ENCODE results near the gene SNX8.
"Not testable (repeated sequence)": the region's sequence is repeated elsewhere in the genome, so short reads cannot be mapped to it uniquely, and the experiment has no call there.

SNX8 gene, protein sequence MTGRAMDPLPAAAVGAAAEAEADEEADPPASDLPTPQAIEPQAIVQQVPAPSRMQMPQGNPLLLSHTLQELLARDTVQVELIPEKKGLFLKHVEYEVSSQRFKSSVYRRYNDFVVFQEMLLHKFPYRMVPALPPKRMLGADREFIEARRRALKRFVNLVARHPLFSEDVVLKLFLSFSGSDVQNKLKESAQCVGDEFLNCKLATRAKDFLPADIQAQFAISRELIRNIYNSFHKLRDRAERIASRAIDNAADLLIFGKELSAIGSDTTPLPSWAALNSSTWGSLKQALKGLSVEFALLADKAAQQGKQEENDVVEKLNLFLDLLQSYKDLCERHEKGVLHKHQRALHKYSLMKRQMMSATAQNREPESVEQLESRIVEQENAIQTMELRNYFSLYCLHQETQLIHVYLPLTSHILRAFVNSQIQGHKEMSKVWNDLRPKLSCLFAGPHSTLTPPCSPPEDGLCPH

DNA sequence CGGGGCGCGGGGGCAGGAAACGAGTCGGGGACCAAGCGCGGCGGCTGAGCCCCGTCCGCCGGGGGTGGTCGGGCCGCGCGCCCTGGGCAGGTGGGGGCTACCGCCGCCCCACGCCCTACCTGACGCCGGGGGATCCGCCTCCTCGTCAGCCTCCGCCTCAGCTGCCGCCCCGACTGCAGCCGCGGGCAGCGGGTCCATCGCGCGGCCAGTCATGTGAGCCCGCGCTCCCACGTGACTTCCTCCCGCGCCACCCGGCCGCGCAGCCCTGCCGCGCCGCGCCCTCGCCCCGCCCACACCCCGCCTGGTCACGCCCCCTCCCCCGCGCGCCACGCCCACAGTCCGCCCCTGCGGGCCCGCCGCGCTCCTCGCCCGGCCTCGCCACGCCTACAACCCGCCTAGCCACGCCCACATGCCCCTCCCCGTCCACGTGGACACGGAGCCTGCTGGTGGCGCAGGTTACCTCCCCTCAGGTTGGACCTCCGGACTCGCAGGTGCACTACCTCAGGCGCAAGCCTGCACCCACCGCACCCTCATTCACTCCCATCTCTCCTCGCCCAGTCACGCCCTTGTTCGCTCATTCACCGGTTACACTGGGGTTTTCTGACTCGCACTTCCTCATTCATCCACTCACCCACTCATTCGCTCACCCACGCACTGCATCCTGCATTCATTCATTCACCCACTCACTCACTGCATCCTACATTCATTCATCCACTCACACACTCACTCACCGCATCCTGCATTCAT lies at the start of gene SNX8:
Gene SNX8, minus strand, starts transcription at position 233 of the 747 bp plus-strand sequence. Its CDS starts 20 bp downstream, at position 213.
- DNase-seq = peak; percentile 99

DNA sequence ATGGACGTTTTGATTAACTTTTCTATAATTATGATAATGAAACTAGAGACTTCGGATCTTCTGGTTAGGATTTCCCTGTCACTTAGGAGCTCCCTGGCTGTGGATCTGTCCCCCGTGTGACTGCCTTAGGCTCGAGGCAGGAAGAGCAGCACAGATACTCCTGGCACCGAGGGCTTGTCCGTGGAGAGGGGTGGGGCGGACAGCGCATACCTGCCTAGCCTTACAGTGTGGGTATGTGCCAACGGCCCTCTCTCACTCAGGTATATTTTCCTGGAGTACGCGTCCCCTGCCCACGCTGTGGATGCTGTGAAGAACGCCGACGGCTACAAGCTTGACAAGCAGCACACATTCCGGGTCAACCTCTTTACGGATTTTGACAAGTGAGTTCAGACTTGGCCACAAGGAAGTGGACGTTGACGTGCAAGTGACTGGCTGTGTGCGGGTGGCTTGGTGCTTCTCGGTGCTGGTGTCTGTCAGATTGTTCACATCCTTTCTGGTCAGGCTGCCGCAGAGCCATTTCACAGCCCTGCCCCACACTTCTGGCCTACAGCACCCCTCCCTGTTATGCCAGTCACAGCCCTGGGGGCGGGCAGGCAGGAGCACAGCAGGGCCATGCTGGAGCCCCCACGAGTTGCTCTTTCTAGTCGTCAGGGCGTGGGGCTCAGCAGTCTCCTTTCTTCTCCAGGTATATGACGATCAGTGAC lies 48.3 kb upstream of the SNX8 start:
- no peak for DNase-seq

DNA sequence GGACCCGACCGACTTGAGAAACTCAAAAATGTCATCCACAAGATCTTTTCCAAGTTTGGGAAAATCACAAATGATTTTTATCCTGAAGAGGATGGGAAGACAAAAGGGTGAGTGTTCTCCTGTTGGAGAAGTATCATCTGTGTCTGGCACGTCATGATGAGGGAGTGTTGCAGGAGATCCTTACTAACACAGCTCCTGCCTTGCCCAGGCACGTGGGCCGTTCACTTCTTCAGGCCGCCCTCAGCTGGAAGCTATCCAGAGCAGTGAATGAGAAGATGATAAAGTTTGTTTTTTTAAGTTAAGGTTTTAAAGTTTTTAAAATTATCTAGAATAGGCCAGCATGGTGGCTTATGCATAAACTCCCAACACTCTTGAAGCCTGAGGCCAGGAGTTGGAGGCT lies 46.6 kb upstream of the SNX8 start:
- DNase-seq = no peak

DNA sequence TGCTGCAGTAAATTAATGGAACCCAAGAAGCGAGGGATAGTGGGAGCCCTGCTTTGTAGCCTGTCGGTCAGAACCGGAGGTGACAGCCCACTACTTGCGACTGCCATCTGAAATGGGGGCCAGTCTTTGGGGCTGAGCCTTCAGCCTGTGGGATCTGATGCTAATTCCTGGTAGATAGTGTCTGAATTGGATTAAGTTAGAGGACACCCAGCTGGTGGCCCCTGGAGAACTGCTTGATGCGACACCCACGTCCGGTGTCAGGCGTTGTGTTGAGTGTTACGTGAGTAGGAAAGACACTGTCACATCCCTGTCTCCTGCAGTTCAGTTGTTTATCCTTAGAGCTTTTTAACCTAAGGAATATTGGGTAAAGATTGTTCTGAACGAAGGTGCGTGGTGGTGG lies 45.4 kb upstream of the SNX8 start:
- no peak for DNase-seq

DNA sequence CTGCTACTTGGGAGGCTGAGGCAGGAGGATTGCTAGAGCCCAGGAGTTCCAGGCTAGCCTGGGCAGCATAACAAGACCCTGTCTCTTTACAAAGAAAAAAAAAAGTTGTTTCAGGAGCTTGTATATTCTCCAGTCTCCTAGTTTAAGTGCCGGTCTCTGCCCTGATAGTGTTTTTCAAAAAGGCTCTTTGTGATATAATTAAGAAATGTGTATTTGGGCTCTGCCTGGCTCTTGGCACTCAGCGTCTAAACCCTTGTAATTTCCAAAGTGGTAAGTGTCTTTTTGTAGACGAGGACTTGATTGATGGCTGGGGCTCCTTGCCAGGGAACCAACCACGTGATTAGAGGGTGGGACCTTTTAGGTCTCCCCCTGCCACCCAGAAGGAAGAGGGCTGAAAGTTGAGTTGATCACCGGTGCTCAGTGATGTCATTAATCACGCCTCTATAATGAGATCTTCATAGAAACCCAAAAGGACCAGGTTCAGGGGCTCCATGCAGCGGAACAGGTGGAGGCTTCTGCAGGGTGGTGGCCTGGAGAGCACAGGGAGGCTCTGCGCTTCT lies 44.8 kb upstream of the SNX8 start:
- DNase-seq = no peak

DNA sequence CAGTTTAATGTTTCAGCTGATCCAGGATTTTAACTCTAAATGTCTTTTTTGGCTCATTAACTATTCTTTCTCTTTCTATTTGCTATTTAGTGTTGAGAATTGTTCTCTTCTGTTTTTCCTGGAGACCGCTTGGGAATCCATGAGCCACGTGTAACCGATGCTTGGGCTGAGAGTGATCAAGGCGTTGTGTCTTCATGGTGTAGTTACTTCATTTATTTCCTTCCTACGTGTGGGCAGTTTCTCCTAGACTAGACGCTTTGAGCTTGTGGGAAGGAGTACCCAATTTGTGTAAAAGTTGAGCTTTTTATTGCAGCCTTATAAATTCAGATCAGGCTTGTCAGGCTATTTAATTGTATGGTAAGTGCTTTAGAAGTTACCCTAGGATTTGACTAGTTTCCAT lies 43.3 kb upstream of the SNX8 start:
- no peak for DNase-seq

DNA sequence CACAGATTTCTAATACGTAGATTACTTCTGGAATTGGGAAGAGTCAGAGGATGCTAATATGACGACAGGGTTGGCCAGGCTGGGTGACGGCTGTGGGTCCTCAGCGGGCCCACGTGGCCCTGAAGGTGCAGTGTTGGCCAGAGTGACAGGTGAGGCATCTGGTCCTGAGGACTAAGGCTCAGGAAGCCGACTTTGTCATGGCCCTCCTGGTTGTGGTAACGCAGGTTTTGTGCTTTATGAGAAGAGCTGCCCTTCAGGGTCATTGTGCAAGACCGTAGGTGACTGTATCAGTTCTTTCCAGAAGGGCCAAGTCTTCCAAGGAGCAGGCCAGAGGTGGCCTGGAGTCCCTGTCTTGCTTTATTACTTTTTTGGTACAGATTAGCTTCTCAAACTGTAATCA lies 42.9 kb upstream of the SNX8 start:
- no peak for DNase-seq

DNA sequence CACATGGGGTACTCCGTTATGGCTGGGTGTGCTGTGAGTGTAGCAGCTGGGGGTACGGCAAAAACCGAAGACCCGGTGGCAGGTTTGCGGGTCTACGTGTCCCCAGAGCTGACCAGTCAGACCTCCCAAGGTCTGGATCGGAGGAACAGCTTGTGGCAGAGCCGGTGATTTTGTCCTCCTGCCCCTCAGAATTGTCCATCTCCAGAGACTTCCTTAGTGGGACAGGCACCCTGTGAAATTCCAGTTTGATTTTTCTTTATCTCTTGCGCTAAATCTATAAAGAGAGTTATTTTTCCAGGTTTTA lies 41.4 kb upstream of the SNX8 start:
- no peak for DNase-seq

DNA sequence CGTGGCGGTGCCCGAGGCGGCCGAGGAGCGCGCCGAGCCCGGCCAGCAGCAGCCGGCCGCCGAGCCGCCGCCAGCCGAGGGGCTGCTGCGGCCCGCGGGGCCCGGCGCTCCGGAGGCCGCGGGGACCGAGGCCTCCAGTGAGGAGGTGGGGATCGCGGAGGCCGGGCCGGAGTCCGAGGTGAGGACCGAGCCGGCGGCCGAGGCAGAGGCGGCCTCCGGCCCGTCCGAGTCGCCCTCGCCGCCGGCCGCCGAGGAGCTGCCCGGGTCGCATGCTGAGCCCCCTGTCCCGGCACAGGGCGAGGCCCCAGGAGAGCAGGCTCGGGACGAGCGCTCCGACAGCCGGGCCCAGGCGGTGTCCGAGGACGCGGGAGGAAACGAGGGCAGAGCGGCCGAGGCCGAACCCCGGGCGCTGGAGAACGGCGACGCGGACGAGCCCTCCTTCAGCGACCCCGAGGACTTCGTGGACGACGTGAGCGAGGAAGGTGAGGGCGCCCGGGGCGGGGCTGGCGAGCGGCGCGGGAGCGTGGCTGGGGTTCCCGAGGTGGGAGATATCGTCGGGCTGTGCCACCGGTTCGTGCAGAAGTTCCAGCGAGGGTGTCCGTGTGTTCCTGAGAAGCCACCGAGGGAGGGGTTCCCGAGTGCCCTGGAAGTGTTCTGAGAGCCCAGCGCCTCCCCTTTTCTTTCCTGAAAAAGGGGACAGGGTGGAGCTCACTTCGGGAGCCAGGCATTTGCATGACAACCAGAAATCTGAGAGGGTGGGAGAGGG lies 40.9 kb upstream of the SNX8 start:
- DNase-seq = peak; percentile 73

DNA sequence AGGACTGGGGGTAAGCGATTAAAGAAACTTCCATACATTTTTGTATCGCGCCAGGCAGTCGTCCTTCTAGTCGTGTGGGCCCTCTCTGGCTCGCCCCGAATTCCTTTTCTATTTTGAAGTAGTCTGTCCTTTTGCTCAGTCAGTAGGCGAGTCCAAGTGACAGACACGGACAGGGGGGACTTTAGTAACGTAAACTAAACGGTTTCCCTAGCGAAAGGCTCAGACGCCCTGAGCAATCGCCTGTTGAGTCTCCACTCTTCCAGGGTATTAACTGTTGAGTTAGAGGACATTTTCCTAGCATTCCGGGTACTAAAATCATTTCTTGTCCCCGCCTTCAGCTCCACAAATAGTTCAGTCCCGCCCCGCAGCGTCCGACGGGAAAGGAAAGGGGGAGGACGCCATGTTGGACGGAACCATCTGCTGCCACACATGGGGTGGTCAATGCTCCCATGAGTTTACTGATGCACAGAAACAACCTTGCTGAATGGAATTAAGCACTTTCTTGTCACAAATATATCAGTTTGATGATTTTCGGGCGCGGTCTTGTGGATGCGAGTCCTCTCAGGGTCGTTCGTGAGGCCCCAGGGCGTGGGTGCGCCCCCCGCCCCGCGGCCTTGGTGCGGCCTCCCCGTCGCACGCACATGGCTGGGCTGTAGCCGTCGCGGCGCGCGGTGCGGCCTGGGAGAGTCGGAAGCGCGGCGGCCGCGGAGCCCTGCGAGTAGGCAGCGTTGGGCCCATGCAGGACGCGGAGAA lies 40.1 kb upstream of the SNX8 start, which contains the start of gene EIF3B:
Gene EIF3B, plus strand, starts transcription at position 642 of the 753 bp plus-strand sequence. Its CDS starts 95 bp downstream, at position 737.
- DNase-seq = peak; percentile 97

DNA sequence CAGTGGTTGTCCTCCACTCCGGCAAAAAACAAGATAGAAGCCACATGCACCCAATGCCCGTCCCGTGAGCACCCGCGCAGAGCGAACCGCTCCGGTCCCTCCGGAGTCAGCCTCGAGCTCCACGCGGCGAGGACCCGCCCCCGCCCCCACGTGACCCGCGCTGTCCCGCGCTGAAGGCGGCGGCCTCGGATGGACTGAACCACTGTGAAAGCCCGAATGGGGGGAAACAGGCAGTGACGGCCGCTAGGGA lies 39.6 kb upstream of the SNX8 start:
- DNase-seq = no peak

DNA sequence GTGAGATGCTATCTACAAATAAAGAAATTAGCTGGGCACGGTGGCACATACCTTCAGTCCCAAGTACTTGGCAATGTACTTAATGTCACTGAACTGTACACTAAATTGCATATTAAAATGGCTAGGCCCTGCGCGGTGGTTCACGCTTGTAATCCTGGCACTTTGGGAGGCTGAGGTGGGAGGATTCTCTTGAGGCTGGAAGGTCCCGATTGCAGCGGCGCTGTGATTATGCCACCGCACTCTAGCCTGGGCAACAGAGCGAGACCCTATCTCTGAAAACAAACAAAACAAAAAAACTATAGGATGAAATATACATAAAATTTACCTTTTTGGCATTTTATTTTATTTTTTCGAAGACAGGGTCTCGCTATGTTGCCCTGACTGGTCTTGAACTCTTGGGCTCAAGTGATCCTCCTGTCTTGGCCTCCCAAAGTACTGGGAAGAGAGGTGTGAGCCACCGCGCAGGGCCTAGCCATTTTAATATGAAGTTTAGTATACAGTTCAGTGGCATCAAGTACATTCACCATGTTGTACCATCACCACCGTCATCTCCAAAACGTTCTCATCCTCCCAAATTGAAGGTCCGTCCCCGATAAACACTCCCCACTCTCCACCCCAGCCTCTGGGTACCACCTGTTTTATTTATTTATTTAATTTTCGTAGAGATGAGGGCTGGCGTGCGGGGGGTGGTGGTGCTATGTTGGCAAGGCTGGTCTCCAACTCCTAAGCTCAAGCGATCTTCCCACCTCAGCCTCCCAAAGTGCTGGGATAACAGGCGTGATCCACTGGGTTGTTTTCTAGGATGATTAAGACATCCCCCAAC lies 39.1 kb upstream of the SNX8 start:
- no peak for DNase-seq

DNA sequence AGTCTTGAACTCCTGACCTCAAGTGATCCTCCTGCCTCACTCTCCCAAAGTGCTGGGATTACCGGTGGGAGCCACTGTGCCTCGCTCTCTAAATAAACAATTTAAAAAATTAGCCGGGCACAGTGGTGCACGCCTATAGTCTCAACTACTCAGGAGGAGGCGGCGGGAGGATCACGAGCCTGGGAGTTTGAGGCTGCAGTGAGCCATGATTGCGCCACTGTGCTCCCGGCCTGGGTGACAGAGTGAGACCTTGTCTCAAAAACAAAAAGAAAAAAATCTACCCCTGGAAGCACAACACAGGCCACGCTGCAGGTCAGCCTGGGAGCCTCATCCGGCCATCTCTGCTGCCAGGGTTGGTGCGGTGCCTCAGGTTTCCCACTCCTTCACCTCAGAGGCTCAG lies 36.6 kb upstream of the SNX8 start:
- no peak for DNase-seq

DNA sequence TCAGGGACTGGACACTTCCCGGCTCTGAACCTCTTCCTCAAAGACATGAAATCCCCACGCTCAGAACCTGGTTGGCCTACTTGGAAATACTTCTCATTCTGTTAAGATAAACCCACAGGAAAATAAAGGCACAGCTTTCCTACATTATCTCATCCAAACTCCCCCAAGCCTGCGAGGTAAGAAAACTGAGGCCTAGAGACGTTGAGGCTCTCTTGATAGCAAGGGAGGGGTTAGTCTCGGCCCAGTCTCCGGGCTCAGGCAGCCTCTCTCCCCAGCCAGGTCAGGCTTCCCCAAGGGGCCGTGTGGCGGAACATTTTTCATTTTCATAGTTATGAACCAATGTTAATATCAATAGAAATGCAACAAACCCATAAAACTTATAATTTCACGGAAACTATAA lies 35.8 kb upstream of the SNX8 start:
- no peak for DNase-seq

DNA sequence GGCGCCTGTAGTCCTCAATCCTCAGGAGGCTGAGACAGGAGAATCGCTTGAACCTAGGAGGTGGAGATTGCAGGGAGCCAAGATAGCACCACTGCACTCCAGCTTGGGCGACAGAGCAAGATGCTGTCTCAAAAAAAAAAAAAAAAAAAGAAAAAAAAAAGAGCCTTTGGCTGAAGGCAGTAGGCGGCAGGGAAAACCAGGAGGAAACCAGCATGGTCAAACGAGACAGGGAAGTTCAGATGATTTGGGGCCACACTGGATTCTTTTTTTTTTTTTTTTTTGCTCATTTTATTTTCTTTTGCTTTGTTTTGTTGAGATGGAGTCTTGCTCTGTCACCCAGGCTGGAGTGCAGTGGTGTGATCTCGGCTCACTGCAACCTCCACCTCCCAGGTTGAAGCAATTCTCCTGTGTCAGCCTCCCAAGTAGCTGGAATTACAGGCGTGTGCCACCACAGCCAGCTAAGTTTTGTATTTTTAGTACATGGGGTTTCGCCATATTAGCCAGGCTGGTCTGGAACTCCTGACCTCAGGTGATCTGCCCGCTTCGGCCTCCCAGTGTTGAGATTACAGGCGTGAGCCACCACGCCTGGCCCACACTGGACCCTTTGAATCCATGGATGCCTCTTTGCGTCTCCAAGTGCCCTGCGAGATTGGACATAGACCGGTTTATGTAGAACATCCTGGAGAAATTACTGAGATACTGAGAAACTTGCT lies 33.3 kb upstream of the SNX8 start:
- DNase-seq = not testable (repeated sequence)

DNA sequence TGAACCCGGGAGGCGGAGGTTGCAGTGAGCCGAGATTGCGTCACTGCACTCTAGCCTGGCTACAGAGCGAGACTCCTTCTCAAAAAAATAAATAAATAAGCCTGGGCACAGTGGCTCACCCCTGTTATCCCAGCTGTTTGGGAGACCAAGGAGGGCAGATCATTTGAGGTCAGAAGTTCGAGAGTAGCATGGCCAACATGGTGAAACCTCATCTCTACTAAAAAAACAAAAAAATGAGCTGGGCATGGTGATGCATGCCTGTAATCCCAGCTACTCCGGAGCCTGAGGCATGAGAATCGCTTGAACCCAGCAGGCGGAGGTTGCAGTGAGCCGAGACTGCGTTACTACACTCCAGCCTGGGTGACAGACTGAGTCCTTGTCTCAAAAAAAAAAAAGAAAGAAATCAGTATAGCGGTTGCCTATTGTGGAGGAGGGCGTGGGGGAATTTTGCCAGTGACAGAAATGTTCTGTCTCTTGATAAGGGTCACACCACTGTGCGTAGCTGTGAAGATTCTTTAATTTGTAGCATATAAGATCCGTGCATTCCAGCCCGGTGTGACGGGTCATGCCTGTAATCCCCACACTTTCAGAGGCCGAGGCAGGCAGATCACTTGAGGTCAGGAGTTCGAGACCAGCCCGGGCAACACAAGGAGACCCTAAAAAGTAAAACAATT lies 22.5 kb upstream of the SNX8 start:
- no peak for DNase-seq

DNA sequence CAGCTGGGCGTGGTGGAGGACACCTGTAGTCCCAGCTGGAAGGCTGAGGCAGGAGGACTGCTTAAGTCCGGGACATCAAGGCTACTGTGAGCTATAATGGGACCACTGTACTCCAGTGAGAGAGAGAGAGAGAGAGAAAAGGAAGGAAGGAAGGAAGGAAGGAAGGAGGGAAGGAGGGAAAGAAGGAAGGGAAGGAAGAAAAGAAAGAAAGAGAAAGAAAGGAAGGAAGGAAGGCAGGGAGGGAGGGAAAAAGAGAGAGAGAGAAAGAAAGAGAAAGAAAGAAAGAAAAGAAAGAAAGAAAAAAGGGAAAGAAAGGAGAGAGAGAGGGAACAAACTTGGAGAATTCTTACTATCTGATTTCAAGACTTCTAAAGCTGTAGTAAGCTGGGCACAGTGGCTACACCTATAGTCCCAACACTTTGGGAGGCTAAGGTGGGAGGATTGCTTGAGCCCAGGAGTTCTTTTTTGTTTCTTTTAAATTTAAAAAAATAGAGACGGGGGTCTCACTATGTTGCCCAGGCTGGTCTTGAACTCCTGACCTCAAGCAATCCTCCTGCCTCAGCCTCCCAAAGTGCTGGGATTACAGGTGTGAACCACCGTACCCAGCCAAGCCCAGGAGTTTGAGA lies 18.5 kb upstream of the SNX8 start:
- not testable (repeated sequence) for DNase-seq

DNA sequence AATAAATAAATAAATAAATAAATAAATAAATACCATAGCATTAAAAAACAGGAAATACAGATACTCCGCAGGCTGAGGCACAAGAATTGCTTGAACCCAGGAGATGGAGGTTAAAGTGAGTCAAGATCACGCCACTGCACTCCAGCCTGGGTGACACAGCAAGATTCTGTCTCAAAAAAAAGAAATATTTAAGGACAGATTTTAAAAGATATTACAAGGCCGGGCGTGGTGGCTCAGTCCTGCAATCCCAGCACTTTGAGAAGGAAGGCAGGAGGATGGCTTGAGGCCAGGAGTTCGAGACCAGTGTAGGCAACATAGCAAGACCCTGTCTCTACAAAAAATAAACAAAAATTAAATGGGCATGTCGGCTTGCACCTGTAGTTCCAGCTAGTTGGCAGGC lies 17.5 kb upstream of the SNX8 start:
- DNase-seq = no peak

DNA sequence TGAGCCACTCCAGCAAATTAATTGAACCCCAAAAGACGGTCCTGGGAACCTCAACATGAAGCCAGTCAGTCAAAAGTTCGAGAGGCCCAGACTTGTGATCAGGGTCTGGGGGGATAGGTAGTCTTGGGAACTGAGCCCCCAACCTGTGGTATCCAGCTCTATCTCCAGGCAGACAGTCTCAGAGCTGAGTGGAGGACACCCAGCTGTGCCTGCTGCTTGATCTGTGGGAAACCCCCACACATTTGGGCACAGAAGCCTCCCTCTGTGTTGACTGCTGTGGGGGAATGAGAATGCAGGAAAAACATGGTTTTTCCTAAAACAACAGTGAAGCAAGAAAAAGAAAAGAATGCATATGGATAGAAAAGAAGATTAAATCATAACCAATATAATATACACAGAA lies 16.3 kb upstream of the SNX8 start:
- DNase-seq = no peak

All from activated CD8-positive, alpha-beta memory T cell treated with anti-CD3 and anti-CD28 coated beads for 24 hours (primary cell).